Stimulated activated CD8-positive, alpha-beta memory T cell treated with anti-CD3 and anti-CD28 coated beads, Interleukin-4, amount 100 ng/mL, for 24 hours (primary cell): ENCODE results near the gene CPNE5.

Source experiments
- DNase-seq: peaks from one replicate; pipeline ENCODE4 v3.0.0-alpha.2; 2020; ENCODE audit warnings: low read depth

Gene CPNE5

GRCh38 chr6:36762123-36762522 lies 77.1 kb downstream of the CPNE5 start:
- no peak for DNase-seq

GRCh38 chr6:36760685-36761435 lies 78.4 kb downstream of the CPNE5 start:
- no peak for DNase-seq

DNA sequence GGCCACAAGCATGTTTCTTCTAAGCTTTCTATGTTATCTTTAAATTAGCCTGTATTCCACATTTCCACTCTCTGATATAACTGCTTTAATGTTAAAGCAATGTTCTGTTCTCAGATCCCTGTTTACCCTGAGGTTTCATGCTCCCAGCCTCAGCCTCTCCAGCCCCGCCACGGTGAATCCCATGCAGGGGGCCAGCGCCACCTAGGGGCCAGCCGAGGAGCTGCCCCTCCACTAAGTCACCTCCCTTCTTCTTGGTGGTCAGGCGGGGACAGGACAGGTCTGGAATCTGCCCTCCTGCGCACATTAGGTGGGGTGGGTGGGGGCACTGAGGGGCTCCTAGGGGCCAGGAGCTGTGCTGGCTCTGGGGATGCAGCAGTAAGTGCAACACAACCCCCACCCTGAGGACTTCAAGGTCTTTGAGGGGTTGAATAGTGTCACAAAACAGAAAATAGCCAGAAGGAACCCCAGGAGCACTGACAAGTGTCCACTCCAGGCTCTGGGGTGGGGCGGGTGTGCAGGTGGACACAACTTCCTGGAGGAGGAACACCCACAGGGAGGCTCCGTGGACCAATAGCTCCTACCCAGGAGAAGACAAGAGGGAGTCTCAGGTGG lies 80.0 kb downstream of the CPNE5 start:
- peak; percentile 65 for DNase-seq

DNA sequence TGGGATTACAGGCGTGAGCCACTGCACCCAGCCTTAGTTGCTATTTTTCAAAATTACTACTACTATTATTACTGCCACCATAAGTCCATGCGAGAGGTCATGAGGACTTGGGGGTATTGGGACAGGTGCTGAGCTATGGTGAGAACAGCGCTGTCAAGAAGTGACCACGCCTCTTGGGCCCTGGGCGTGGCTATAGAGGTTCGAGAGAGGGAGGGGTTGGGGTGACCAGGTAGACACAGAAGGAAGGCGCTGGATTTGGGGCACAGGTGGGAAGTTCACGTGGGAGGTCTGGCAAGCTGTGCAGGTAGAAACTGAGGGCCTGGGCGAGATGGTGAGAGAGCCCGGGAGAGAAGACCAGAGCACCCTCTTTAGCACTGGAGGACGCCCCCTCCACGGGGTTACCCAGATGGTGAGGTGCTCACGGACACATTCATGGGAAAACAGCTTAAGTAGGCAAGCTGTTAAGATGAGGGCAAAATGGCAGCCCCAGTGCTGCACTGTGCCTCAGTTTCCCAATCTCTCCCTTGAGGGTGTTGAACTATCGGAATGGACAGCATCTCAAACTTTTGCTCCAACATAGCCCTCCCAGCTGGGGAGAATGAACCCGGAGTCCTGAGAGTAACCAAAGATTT lies 80.6 kb downstream of the CPNE5 start:
- DNase-seq: no peak

DNA sequence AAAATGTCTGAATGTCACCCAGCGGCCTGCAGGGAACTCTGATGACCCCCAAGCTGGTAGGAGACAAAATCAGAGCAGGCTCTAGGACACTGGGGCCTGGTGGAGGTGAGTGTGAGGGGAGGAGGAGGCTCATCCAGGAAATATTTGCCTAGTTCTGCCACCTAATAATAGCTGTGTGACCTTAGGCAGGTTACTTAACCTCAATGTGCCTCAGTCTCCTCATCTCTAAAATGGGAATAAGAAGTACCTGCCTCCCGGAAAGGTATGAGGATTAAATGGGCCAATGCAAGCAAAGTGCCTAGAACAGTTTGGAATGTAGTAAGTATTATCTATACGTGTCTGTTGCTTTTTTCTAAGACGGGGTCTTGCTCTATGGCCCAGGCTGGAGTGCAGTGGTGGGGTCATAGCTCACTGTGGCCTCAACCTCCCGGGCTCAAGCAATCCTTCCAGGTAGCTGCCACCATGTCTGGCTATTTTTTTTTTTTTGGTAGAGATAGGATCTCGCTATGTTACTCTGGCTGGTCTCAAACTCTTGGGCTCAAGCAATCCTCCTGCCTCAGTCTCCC lies 81.2 kb downstream of the CPNE5 start:
- no peak for DNase-seq

DNA sequence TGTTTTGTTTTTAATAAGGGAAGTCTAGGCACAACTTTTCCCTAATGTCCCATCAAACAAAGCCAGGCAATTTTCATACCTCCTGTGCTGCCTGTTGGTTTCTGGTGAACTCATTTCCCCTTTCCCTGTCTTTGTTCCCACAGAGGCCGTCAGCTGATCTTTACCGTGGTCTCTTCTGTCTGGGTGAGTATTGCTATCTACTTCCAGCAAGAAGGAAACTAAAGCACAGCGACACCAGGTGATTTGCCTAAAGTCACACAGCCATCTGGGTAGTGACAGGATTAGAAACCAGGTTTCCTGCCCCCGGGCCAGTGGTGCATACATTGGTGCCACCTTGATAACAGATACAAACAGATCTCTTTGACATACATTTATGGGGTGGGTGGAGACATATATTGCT lies 82.0 kb downstream of the CPNE5 start:
- DNase-seq: no peak

GRCh38 chr6:36756786-36757185 lies 82.5 kb downstream of the CPNE5 start:
- DNase-seq: no peak

DNA sequence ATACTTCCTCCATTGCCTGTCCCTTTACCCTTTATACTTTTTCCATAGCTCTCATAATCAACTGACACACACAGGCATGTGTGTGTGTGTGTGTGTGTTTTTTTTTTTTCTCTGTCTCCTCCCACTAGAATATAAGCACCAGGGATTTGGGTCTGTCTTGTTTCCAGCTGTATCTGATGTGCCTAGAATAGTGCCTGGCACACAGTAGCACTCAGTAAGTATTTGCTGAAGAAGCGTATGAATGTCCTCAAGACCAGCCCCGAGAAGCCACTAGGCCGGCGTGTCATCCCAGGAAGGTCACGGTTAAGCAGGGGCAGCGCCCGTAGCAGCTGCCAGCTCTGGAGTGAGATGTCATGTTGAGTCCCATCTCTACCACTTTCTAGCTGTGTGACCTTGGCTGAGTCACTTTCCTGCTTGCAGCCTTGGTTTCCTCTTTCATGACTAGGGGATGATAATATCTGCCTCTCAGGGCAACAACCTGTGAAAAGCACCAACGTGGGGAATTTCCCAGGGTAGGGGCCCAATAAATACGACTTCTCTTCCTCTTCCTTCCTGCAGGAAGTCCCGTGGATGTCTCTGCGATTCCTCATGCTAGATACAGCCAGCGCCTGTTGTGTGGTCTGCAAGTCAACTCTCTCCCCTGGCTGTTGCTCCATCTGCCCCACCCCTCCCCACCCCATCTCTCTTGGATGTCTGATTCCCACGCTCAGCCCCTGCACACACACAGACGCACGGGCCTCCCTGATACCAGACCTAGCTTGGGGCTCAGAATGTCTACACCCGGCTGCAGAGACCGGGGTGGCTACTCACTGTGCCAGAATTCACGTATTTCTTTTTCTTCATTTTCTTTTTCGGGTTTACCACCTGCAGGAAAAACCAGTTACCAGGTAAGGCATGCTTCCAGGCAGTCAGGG lies 83.6 kb downstream of the CPNE5 start:
- DNase-seq: peak; percentile 46

DNA sequence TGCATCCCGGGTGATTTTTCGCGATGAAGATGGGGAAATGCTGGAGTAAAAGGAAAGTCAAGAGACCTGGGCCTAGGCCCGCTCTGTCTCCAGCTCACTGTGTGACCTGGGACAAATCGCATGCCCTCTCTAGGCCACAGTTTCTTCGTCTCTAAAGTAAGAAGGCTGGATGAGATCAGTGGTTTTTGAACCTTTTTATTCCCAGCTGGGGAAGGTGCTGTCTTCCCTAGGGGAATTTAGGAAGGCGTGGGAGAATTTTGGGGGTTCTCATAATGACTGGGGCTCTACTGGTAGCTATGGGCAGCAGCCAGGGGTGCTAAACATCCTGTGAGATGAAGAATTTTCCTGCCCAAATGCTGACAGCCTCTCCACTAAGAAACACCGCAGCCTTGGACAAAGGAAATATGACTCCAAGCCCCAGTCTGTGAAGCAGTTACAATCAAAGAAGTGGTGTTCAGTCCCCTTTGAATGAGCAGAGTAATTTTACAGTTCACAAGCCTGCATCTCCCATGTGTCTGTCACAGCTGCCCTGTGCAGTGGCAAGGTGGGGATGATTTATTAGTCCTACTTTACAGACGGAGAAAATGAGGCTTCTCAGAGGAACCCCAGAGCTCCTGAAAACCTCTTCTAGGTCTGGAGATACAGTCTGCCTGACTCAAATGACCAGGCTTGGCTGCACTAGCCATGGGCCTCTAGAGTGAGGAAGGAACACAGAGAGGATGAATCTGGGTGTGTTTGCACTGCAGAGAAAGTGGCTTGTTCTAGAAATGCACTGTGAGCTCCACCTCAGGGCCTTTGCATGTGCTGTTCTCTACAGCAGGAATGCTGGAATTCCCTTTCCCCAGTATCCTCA lies 84.4 kb downstream of the CPNE5 start:
- DNase-seq: no peak

GRCh38 chr6:36753671-36754405 lies 85.4 kb downstream of the CPNE5 start:
- no peak for DNase-seq

GRCh38 chr6:36752886-36753506 lies 86.2 kb downstream of the CPNE5 start:
- DNase-seq: no peak

GRCh38 chr6:36752187-36752885 lies 86.9 kb downstream of the CPNE5 start:
- DNase-seq: no peak

DNA sequence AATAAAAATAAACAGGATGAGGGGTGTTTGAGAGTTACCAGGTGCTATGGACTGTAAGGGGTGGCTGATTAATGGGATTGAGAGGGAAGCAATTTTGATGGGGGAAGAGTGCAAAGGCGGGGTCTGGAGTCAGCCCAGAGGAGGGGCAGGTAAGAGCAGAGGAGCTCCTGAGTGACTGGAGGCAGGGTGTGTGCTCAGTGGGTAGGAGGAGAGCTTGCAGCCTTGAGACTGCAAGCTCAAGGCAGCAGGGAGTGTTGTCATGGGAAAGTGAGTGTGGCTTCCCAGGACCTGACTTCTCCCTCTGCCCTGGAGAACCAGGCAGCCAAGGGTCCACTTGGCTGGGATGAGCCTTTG lies 87.4 kb downstream of the CPNE5 start:
- no peak for DNase-seq

GRCh38 chr6:36751091-36751490 lies 88.2 kb downstream of the CPNE5 start:
- DNase-seq: no peak

- DNase-seq: no peak
These were observed 89.3 kb downstream of the CPNE5 start for GRCh38 chr6:36749829-36750489.

- no peak for DNase-seq
These were observed 93.0 kb downstream of the CPNE5 start for GRCh38 chr6:36746251-36746650.

DNA sequence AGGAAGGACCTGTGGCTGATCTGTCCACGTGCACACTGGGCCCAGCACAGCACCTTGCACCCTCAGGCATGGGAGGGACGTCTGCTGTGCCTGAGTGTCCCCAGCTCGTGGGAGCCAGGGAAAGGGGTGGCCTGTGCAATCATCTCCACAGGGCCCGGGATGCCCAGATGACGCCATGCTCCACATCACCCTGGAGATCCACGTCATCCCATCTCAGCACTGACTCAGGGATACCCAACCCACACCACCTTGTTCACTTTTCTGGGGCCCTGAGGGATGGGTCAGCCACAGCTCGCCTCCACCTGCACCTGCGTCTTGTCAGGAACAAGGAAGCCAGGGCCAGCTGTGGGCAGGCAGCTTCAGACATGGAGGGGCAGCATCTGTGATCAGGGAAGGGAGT lies 93.4 kb downstream of the CPNE5 start:
- DNase-seq: no peak

DNA sequence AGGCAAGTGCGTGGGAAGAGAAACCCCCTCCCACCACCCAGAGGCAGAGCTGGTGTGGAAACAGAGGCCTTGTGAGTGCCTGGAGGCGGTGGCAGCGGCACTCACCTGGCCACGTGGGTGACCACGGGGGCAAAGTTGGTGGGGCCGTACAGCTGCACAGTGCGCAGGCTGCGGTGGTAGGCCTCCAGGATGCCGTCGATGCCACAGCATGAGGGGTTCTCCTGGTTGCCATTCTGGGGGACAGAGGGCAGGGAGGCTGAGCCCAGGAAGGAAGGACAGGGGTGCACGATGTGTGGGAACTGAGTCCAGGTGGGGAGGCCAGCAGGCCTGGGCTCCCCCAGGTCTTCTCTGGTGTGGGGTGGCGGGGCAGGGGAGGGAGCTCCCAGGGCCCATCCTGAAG lies 94.0 kb downstream of the CPNE5 start:
- DNase-seq: no peak

DNA sequence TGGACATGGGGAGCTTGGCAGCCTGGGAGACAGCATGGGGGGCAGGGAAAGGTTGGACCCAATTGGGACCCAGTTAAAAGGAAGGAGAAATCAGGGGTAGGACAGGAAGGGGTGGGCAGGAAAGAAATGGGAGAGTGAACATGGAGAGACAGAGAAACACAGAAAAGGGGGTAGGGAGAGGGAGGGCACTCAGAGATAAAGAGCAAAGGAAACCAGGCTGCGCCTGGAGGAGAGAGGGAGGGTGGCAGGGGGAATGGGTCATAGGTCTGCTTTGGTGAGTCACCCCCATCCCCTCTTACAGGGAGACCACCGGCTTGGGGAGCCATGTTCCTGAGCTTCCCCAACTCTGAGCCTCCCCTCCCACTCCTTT lies 95.0 kb downstream of the CPNE5 start:
- no peak for DNase-seq
